Measurements from ENCODE around the gene TMEM179.

The TMEM179 gene

GRCh38 chr14:104560586-104560945, 44.0 kb downstream of the TMEM179 start:
- no peak for ATAC-seq
- TF ChIP-seq SNAI2 (CRISPR knock-in tag; IDR thresholded peaks at IDR 0.05) (no peak), PPARA (CRISPR knock-in tag; IDR thresholded peaks at IDR 0.05; ENCODE audit: borderline replicate concordance) (no peak), CSDC2 (CRISPR knock-in tag; IDR thresholded peaks at IDR 0.05) (no peak), TOX (CRISPR knock-in tag; IDR thresholded peaks at IDR 0.05; ENCODE audit: borderline replicate concordance) (no peak), ESRRG (CRISPR knock-in tag; IDR thresholded peaks at IDR 0.05) (no peak), GLIS3 (CRISPR knock-in tag; IDR thresholded peaks at IDR 0.05) (no peak), PATZ1 (CRISPR knock-in tag; IDR thresholded peaks at IDR 0.05; ENCODE audit: borderline replicate concordance) (no peak), TCF4 (CRISPR knock-in tag; IDR thresholded peaks at IDR 0.05; ENCODE audit: borderline replicate concordance) (no peak), ZFP30 (CRISPR knock-in tag; IDR thresholded peaks at IDR 0.05) (no peak), POU6F1 (CRISPR knock-in tag; IDR thresholded peaks at IDR 0.05; ENCODE audit: borderline replicate concordance, low read depth) (no peak), ISL1 (CRISPR knock-in tag; IDR thresholded peaks at IDR 0.05) (no peak), CREB5 (CRISPR knock-in tag; IDR thresholded peaks at IDR 0.05; ENCODE audit: low read depth) (no peak), OSR1 (CRISPR knock-in tag; IDR thresholded peaks at IDR 0.05) (no peak), BACH2 (CRISPR knock-in tag; IDR thresholded peaks at IDR 0.05; ENCODE audit: borderline replicate concordance) (no peak), ZC3H10 (CRISPR knock-in tag; IDR thresholded peaks at IDR 0.05) (no peak), ZFP3 (CRISPR knock-in tag; IDR thresholded peaks at IDR 0.05) (no peak), ARNTL (CRISPR knock-in tag; IDR thresholded peaks at IDR 0.05; ENCODE audit: borderline replicate concordance, low read depth) (no peak)
- TF ChIP-seq, protein P1, sequence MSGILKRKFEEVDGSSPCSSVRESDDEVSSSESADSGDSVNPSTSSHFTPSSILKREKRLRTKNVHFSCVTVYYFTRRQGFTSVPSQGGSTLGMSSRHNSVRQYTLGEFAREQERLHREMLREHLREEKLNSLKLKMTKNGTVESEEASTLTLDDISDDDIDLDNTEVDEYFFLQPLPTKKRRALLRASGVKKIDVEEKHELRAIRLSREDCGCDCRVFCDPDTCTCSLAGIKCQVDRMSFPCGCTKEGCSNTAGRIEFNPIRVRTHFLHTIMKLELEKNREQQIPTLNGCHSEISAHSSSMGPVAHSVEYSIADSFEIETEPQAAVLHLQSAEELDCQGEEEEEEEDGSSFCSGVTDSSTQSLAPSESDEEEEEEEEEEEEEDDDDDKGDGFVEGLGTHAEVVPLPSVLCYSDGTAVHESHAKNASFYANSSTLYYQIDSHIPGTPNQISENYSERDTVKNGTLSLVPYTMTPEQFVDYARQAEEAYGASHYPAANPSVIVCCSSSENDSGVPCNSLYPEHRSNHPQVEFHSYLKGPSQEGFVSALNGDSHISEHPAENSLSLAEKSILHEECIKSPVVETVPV (CRISPR knock-in tag; IDR thresholded peaks at IDR 0.05) = no peak
- TF ChIP-seq, protein P2, sequence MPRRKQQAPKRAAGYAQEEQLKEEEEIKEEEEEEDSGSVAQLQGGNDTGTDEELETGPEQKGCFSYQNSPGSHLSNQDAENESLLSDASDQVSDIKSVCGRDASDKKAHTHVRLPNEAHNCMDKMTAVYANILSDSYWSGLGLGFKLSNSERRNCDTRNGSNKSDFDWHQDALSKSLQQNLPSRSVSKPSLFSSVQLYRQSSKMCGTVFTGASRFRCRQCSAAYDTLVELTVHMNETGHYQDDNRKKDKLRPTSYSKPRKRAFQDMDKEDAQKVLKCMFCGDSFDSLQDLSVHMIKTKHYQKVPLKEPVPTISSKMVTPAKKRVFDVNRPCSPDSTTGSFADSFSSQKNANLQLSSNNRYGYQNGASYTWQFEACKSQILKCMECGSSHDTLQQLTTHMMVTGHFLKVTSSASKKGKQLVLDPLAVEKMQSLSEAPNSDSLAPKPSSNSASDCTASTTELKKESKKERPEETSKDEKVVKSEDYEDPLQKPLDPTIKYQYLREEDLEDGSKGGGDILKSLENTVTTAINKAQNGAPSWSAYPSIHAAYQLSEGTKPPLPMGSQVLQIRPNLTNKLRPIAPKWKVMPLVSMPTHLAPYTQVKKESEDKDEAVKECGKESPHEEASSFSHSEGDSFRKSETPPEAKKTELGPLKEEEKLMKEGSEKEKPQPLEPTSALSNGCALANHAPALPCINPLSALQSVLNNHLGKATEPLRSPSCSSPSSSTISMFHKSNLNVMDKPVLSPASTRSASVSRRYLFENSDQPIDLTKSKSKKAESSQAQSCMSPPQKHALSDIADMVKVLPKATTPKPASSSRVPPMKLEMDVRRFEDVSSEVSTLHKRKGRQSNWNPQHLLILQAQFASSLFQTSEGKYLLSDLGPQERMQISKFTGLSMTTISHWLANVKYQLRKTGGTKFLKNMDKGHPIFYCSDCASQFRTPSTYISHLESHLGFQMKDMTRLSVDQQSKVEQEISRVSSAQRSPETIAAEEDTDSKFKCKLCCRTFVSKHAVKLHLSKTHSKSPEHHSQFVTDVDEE (CRISPR knock-in tag; IDR thresholded peaks at IDR 0.05) = no peak

- no peak for ATAC-seq
- no peak for TF ChIP-seq TOX (CRISPR knock-in tag; IDR thresholded peaks at IDR 0.05; ENCODE audit: borderline replicate concordance)
- no peak for TF ChIP-seq PATZ1 (CRISPR knock-in tag; IDR thresholded peaks at IDR 0.05; ENCODE audit: borderline replicate concordance)
- TF ChIP-seq ZFP30 (CRISPR knock-in tag; IDR thresholded peaks at IDR 0.05) = no peak
- TF ChIP-seq ZNF70 (CRISPR knock-in tag; IDR thresholded peaks at IDR 0.05) = no peak
- TF ChIP-seq PPARA (CRISPR knock-in tag; IDR thresholded peaks at IDR 0.05; ENCODE audit: borderline replicate concordance) = no peak
- TF ChIP-seq ZNF565 (CRISPR knock-in tag; conservative IDR thresholded peaks at IDR 0.05; ENCODE audit: low read depth) = no peak
- TF ChIP-seq SNAI2 (CRISPR knock-in tag; IDR thresholded peaks at IDR 0.05) = no peak
- TF ChIP-seq, protein P2 (CRISPR knock-in tag; IDR thresholded peaks at IDR 0.05) = no peak
- TF ChIP-seq TCF4 (CRISPR knock-in tag; IDR thresholded peaks at IDR 0.05; ENCODE audit: borderline replicate concordance) = no peak
- TF ChIP-seq ZNF8 (CRISPR knock-in tag; IDR thresholded peaks at IDR 0.05) = no peak
- no peak for TF ChIP-seq ESRRG (CRISPR knock-in tag; IDR thresholded peaks at IDR 0.05)
- no peak for TF ChIP-seq BACH2 (CRISPR knock-in tag; IDR thresholded peaks at IDR 0.05; ENCODE audit: borderline replicate concordance)
- TF ChIP-seq POU6F1 (CRISPR knock-in tag; IDR thresholded peaks at IDR 0.05; ENCODE audit: borderline replicate concordance, low read depth) = no peak
These were observed 44.6 kb downstream of the TMEM179 start for GRCh38 chr14:104559804-104560585.

Data from SK-N-SH treated with all-trans-retinoic acid at 6 μM for 48 hours (cell line).